ENCODE data around the gene MCEMP1. TPM values are rescaled to one million over a fixed set of nuclear protein-coding genes. Genes with fewer than 3 reads are reported as not detected.

Gene MCEMP1
- total RNA-seq, 1 experiment from 2014 or later, result 4.0 TPM

GRCh38 chr19:7725791-7726190 is 48.9 kb downstream of the MCEMP1 start:
- POLR2A ChIA-PET (ENCODE audit: low non-redundant PET), result no interaction called here
- no peak overlapping the region for H3K27ac ChIP-seq (ENCODE audit: low read depth, low read length, poor library complexity, severe bottlenecking)
- no peak for DNase-seq (ENCODE audit: low spot score)
- H3K36me3 ChIP-seq (ENCODE audit: insufficient read depth, low read length, poor library complexity, severe bottlenecking), result no peaks in the 10 kb centered on the region
- no peaks in the 10 kb centered on the region for H3K9me3 ChIP-seq (ENCODE audit: low read depth, low read length, poor library complexity, severe bottlenecking)
- intact Hi-C loops (cut with micrococcal nuclease; ENCODE audit: unreplicated experiment), result no loop called here
- CTCF ChIA-PET, result no interaction called here
- TF ChIP-seq EZH2 (IDR thresholded peaks at IDR 0.05; ENCODE audit: borderline replicate concordance, low read depth, low read length, poor library complexity, severe bottlenecking), result no peak
- no peak for TF ChIP-seq CTCF (conservative IDR thresholded peaks at IDR 0.05; ENCODE audit: low read depth, low read length)
- peaks cover 36% of the 10 kb centered on the region for H3K27me3 ChIP-seq (replicated peaks; ENCODE audit: insufficient read depth, low read depth, low read length, poor library complexity)
- no peak overlapping the region for H3K4me3 ChIP-seq (ENCODE audit: low read depth, low read length, poor library complexity, severe bottlenecking)
- no TSS peak for BruUV-seq (replicated peaks)
- no peaks in the 10 kb centered on the region for H3K4me1 ChIP-seq (ENCODE audit: insufficient read depth, low read length, poor library complexity, severe bottlenecking)

- no TSS peak for BruUV-seq (replicated peaks)
- Histone ChIP-seq H3K27me3 (replicated peaks; ENCODE audit: insufficient read depth, low read depth, low read length, poor library complexity) (peaks cover 65% of the 10 kb centered on the region), H3K4me3 (ENCODE audit: low read depth, low read length, poor library complexity, severe bottlenecking) (no peak overlapping the region), H3K4me1 (ENCODE audit: insufficient read depth, low read length, poor library complexity, severe bottlenecking) (no peaks in the 10 kb centered on the region), H3K9me3 (ENCODE audit: low read depth, low read length, poor library complexity, severe bottlenecking) (no peaks in the 10 kb centered on the region), H3K27ac (ENCODE audit: low read depth, low read length, poor library complexity, severe bottlenecking) (no peak overlapping the region), H3K36me3 (ENCODE audit: insufficient read depth, low read length, poor library complexity, severe bottlenecking) (no peaks in the 10 kb centered on the region)
- DNase-seq (ENCODE audit: low spot score), result no peak
- intact Hi-C loops (cut with micrococcal nuclease; ENCODE audit: unreplicated experiment), result no loop called here
- POLR2A ChIA-PET (ENCODE audit: low non-redundant PET), result no interaction called here
- TF ChIP-seq CTCF (conservative IDR thresholded peaks at IDR 0.05; ENCODE audit: low read depth, low read length) (no peak), EZH2 (IDR thresholded peaks at IDR 0.05; ENCODE audit: borderline replicate concordance, low read depth, low read length, poor library complexity, severe bottlenecking) (no peak)
- CTCF ChIA-PET, result no interaction called here
Observed at GRCh38 chr19:7729211-7729610, 52.3 kb downstream of the MCEMP1 start.

Other genes starting within 250 kb of the MCEMP1 start
- 1.1 and 1.9 TPM in 2 replicates for gene PEX11G, start 188.1 kb upstream of the MCEMP1 start, total RNA-seq (2021)
- gene ZNF358, start 161.0 kb upstream of the MCEMP1 start, total RNA-seq (2021), result 44.1 and 48.2 TPM in 2 replicates
- 25.7 and 28.4 TPM in 2 replicates for gene MCOLN1, start 154.5 kb upstream of the MCEMP1 start, total RNA-seq (2021)
- gene PNPLA6, start 141.4 kb upstream of the MCEMP1 start, total RNA-seq (2021), result 70.4 and 73.9 TPM in 2 replicates
- gene CAMSAP3, start 81.2 kb upstream of the MCEMP1 start, total RNA-seq (2021), result 1.2 and 3.4 TPM in 2 replicates
- gene XAB2, start 47.5 kb upstream of the MCEMP1 start, total RNA-seq (2021), result 46.8 and 50.4 TPM in 2 replicates
- gene PET100, start 47.3 kb upstream of the MCEMP1 start, total RNA-seq (2021), result 129 and 130 TPM in 2 replicates
- not detected in 2 replicates for gene PCP2, start 43.4 kb upstream of the MCEMP1 start, total RNA-seq (2021)
- gene STXBP2, start 40.0 kb upstream of the MCEMP1 start, total RNA-seq (2021), result 49.8 and 60.0 TPM in 2 replicates
- not detected in 2 replicates for gene RETN, start 8.0 kb upstream of the MCEMP1 start, total RNA-seq (2021)
- gene TRAPPC5, start 3.7 kb downstream of the MCEMP1 start, total RNA-seq (2021), result 105 and 107 TPM in 2 replicates
- not detected in 2 replicates for gene FCER2, start 25.0 kb downstream of the MCEMP1 start, total RNA-seq (2021)
- gene CLEC4G, start 55.0 kb downstream of the MCEMP1 start, total RNA-seq (2021), result not detected in 2 replicates
- gene CD209, start 70.4 kb downstream of the MCEMP1 start, total RNA-seq (2021), result not detected in 2 replicates
- gene CLEC4M, start 86.2 kb downstream of the MCEMP1 start, total RNA-seq (2021), result not detected in 2 replicates
- 4.8 and 8.8 TPM in 2 replicates for gene EVI5L, start 153.1 kb downstream of the MCEMP1 start, total RNA-seq (2021)
- 3.3 and 4.9 TPM in 2 replicates for gene PRR36, start 197.3 kb downstream of the MCEMP1 start, total RNA-seq (2021)
- gene LRRC8E, start 211.4 kb downstream of the MCEMP1 start, total RNA-seq (2021), result 0.77 and 0.79 TPM in 2 replicates
- 46.1 and 46.7 TPM in 2 replicates for gene MAP2K7, start 226.8 kb downstream of the MCEMP1 start, total RNA-seq (2021)
- gene TGFBR3L, start 237.7 kb downstream of the MCEMP1 start, total RNA-seq (2021), result 1.4 and 1.6 TPM in 2 replicates
- gene SNAPC2, start 243.2 kb downstream of the MCEMP1 start, total RNA-seq (2021), result 30.2 and 34.4 TPM in 2 replicates
- 71.7 and 85.5 TPM in 2 replicates for gene CTXN1, start 249.0 kb downstream of the MCEMP1 start, total RNA-seq (2021)

Data from A673 (cell line).